ENCODE data around the gene TTC33.
"Not testable (repeated sequence)": the region's sequence is repeated elsewhere in the genome, so short reads cannot be mapped to it uniquely, and the experiment has no call there.

TTC33 gene

DNA sequence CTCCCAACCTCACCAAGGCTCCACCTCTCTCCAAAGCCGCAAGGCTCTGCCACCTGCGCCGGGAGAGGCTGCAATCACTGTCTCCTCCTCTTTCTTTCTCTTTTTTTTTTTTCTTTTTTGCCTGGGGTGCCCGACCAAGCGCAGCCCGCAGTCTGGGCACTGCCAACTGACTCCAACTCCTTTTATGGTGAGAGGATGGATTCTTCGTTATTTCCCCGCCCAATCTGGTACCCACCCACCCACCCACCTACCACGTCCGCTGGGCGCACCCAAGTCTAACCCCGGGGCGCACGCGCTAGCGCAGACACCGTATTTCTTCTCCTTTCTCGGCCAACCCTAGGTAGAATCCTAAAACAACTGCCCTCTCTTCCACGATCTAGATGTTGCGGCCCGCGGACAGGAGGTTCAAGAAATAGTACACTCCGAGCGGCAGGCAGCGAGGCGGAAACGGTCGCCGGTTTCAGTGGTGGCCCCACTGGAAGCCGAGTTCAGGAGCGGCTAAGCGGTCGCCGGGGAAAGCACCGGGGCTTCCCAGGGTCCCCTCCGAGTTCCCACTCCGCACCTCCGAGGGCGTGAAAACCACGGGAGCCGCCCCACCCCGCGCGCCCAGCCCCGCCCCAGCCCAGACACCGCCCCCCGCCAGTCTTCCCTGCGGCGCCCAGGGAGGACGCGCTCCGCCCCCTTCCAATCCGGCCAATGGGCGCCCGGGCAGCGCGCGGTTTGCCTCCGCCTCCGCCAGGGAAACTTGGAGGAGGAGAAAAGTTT lies 76.4 kb downstream of the TTC33 start:
- DNase-seq: peak; percentile 20

DNA sequence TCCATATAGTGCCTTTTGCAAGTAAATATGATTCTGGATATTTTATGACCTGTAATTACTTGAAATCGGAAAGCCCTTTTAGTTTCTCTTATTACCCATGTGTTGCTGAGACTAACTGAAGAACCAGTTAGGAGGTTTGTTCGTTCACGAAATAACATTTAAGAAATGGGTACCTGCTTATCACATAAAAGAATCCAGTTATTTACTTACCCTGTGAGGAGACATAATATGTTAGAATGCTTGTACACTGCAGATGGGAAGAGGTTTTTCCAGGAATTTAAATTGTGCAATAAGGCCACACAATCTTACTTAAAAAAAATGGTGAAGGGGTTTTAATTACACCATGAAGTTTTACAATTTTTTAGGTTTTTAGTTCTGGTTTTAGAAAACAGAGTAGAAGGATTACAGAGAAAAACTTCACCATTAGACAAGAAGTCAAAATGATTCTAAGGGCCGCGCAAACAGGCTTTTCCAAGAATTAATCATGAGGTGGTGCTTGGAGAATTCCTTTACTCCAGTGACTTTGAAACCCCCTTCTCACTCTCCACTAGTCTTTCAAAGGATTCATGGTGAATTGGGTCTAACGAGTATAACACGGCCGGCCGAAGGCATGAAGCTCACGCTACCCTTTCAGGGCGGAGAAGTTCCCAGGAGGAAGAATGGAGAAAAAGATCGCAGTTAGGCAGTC lies 77.2 kb downstream of the TTC33 start:
- no peak for DNase-seq

DNA sequence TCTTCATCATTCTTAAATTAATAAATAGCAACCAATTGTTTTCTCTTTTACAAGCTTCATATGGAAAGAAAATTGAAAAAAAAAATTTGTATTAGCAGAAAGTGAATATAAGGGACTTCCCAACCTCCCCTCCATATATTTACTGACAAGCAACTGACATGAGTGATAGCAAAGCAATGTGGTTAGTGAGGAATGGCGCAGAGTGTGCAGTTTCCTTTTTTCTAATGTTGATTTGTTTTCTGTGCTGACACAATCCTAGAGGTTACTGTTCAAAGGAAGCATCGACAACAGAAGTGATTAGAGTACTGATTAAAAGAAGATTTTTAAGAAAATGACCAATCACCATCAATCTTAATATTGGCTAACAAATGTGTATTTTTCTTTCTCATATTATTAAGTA lies 77.7 kb downstream of the TTC33 start:
- DNase-seq: no peak

DNA sequence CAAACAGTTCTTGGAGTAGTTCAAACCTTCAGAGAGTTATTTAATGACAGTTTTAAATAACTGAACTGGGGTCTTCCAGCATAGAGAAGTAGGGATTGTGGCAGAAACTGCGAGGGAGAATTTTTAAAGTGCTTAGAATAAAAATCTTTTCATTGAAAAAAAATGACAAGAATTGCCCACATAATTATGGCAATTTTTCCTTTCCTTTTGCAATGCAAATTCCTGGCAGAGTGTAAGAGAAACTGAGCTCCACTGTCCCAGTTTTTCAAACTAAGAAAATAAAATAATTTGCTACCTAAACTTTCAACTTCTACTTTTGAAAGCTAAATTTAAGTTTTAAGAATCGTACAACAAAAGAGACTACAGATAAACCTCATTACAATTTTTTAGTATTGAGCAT lies 78.3 kb downstream of the TTC33 start:
- no peak for DNase-seq

DNA sequence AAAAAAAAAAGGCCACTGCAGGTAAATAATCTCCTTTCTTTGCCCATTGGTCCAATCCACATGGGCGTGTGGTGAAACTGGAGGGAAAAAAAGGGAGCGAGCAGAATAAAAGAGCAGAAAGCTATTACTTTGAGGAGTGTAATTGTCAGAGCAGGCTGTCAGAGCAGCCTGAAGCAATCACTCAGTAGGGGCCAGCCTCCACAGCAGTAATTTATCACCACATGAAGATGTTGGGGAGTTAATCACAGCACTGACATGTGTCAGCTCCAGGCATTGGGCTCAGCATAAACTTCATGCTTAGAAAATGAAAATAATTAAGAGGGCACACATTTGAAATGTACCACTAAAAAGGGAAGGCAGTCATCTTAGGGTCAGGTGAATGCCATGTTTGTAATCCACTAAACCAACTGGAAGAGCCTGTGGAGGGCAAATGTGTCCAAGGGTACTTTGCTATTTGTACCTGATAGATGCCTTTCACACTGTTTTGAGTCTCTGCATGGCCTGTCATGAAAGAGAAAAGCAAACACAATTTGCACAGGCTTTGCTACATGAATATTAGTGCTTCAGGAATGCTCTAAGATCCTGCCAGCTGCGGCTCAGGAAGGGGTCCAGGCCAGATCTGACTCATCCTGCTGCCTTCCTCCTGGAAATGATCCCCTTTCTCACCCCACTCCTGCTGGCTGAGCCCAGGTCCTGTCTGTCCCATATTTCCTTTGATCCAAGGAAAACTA lies 79.0 kb downstream of the TTC33 start:
- DNase-seq: no peak

DNA sequence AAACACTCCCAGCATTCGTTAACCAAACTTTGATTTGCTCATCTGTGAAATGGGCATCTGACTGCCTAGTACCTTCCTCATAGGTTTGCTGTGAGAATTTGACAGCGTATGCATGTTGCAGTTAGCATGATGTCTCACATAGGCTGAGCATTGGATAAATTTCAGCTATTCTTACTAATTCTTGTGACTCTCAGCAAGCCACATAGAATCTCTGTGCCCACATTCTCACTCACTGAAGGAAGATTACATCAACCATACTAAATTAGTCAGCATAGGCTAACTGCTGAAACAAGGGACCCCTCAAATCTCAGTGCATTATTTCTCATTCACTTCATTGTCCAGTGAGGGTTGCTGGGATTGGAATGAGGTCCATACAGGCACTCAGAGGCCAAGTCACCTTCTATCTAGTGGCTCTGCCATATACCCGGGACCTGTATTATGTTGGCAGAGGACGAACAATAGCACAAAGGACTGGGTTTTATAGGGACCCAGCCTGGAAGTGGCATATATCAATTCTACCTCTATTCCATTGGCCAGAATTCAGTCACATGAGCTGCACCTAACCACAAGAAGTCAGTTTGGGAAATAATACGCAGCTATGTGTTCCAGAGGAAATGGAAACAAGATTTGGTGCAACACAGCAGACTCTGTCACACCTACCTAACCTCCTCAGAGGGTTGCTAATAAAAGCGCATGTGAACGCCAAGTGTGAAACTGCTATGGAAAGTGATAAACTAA lies 80.2 kb downstream of the TTC33 start:
- DNase-seq: no peak

DNA sequence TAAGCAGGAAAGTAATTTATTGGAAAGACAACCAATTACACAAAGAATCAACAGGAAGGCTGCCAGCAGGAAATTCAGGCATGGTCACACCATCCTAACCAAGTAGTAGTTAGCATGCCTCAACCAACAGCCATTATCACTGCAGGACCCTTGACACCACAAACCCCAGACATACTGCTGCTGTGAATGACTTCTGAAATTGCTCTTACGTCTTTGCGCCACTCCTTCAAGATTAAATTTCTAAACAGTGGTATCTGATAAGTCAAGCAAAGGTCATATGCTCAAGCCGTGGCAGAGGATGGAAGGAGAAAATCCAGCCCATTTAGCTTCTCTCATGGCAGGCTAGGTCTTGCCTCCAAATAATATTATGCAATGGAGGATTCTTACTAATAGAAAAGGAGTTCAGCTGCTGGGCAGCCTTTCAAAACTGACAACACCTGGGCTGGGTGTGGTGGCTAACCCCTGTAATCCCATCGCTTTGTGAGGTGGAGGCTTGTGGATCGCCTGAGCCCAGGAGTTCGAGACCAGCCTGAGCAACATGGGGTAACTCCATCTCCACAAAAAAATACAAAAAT lies 81.0 kb downstream of the TTC33 start:
- DNase-seq: no peak

DNA sequence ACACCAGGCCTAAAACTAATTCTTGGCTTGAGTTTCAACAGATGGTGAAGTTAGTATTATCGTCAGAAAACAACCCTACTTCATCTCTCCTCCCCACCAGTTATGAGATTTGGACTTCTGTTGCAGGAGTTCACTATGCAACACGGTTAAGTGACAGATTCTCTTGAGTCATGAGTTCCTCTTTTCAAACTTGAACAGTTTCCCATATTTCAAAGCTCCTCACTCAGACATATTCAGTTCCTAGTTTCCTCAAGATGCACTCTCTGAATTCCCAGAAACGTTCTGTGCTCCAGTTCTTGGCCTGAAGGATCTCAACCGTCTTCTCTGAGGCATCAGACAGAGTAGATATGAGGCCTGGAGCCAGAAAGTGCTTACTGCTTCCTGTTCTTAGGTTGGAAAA lies 83.3 kb downstream of the TTC33 start:
- no peak for DNase-seq

DNA sequence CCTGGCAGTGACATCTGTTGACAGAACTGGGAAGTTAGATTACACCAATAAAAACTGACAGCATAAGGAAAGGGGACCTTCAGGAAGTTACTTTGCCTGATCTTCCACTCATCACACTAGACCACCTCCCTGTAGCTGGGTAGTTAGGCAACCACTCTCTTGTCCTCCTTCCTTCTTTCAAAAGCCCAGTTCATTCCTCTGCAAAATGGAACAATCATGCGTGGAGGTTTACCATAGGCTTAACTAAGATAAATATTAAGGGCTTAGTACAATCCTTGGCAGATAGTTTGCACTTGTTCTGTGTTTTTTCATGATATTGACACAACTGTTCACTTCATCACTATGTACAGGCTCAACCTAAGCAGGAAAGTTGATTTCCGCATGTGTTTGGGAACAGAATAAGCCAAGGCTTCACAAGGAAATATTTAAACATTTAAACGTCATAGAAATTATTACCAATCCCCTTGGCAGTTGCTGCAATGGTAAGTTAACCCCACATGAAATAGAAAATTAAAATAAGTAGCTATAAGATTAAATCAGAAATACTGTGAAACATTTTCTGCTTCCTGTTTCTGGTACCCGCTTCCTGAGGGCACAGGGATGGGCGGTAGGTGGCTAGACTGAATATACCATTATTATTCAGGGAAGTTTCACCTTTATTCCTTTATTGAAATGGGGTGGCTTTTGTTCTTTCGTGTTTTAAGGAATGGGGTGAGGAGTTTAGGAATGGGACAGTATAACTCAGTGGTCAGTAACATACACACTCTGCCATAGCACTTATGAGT lies 86.0 kb downstream of the TTC33 start:
- DNase-seq: no peak

DNA sequence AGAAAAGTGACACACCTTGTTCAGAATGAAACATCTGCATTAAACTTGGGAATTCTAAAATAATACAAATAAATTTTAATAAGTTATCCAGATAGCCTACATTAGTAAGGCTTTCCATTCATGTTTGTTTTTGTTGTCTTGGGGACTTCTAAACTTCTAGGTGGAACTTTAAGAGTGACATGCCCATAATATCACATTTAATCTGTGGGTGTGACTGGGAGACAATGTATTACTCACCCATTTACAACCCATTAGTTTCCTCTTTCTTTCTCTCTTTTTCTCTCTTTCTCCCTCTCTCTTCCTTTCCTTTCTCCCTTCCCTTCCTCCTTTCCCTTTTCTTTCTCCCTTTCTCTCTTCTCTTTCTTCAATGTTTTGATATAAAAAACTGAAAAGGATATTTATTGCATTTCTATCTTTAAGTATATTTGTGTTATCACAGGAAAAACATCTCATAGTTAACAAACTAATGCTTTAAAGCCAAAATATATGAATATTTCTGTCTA lies 88.5 kb downstream of the TTC33 start:
- no peak for DNase-seq

DNA sequence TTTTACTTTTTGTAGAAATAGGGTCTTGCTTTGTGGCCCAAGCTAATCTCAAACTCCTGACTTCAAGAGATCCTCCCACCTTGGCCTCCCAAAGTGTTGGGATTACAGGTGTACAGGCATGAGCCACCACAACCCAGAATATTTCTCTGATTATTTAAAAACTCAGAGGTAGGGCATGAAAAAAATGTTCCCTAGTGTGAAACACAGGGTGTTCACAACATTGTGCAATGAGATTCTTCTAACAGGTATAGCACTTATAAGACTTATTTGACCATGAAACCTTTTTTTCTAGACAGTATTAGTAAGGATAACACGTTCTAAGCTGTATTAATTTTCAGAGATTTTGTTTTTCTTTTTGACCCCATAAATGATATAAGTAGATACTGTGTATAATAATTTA lies 89.1 kb downstream of the TTC33 start:
- no peak for DNase-seq

DNA sequence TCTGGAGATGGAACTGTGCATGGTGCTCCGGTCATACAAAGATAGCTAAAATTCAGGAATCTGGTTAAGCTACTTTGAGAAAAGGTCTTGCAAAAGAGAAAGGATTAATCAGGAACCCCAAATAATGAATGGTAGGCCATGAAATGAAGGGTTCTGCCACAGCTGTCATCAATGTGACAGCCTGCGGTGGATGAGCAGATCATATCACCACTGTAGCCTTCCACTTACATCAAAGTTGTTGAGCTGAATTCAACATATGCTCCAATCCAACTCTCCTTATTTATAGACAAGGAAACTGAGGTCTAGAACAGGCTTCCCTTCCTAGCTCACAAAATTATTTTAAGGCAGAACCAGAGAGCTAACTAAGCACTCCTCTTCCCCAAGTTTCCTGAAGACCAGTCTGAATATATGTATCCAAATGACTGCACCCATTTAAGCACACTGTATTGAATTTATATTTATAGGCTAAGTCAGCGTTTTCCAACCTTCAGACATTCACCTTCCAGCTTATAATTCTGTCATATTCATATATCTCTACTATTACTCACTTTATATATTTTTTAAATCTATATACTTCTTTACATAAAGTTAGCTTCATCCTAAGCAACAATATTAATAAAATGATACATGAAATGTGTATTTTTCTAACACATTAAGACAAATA lies 90.0 kb downstream of the TTC33 start:
- no peak for DNase-seq

DNA sequence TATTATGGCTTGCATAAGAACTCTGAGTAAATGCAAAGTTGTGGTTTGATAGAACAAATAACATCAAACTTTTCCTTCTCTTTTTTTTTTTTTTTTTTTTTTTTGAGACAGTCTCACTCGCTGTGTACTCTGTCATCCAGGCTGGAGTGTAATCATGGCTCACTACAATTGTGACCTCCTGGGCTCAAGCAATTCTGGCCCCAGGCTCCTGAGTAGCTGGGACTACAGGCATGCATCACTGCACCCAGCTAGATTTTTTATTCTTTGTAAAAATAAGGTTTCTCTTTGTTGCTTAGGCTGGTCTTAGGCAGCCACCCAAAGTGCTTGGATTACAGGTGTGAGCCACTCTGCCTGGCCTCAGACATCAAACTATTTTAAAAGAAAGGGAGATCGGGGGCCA lies 95.0 kb downstream of the TTC33 start:
- DNase-seq: no peak

DNA sequence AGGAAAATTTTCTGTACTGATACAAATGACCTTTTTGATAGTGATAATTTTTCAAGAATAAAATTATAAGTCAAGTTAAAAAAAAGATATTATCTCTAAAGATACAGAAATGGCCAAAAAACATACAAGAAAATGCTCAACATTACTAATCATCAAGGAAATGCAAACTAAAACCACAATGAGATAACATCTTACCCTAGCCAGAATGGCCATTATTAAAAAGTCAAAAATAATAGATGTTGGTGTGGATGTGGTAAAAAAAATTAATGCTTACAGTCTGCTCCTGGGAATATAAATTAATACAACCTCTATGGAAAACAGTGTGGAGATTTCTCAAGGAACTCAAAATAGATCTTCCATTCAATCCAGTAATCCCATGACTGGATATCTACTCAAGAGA lies 99.0 kb downstream of the TTC33 start:
- DNase-seq: no peak

DNA sequence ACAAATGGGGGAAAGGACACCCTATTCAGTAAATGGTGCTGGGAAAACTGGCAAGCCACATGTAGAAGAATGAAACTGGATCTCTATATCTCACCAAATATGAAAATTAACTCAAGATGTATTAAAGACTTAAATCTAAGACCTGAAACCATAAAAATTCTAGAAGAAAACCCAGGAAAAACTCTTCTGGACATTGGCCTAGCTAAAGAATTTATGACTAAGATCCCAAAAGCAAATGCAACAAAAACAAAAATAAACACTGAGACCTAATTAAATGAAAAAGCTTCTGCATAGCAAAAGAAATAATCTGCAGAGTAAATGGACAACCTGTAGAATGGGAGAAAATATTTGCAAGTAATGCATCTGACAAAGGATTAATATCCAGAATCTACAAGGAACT lies 99.7 kb downstream of the TTC33 start:
- DNase-seq: not testable (repeated sequence)

DNA sequence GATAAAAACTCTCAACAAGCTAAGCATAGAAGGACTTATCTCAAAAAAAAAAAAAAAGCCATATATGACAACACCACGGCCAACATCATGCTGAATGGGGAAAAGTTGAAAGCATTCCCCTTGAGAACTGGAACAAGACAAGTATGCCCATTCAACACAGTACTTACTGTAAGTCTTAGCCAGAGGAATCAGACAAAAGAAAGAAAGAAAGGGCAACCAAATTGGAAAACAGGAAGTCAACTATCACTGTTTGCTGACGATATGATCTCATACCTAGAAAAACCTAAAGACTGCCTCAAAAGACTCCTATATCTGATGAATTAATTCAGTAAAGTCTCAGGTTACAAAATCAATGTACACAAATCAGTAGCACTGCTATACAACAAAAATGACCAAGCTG lies 100.6 kb downstream of the TTC33 start:
- no peak for DNase-seq

DNA sequence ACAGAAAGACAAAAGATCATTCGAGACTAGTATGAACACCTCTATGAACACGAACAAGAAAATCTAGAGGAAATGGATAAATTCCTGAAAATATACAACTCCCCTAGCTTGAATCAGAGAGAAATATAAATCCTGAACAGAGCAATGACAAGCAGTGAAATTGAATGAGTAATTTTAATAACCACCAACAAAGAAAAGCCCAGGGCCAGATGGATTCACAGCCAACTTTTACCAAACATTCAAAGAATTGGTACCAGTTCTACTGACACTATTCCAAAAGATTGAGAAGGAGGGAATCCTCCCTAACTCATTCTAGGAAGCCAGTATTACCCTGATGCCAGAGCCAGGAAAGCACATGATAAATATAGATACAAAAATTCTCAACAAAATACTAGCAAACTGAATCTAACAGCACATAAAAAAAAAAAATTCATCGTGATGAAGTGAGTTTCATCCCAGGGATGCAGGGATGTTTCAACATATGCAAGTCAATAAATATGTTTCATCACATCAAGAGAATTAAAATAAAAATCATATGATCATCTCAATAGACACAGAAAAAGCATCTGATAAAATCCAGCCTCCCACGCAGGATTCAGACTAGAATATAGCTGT lies 101.3 kb downstream of the TTC33 start:
- no peak for DNase-seq

DNA sequence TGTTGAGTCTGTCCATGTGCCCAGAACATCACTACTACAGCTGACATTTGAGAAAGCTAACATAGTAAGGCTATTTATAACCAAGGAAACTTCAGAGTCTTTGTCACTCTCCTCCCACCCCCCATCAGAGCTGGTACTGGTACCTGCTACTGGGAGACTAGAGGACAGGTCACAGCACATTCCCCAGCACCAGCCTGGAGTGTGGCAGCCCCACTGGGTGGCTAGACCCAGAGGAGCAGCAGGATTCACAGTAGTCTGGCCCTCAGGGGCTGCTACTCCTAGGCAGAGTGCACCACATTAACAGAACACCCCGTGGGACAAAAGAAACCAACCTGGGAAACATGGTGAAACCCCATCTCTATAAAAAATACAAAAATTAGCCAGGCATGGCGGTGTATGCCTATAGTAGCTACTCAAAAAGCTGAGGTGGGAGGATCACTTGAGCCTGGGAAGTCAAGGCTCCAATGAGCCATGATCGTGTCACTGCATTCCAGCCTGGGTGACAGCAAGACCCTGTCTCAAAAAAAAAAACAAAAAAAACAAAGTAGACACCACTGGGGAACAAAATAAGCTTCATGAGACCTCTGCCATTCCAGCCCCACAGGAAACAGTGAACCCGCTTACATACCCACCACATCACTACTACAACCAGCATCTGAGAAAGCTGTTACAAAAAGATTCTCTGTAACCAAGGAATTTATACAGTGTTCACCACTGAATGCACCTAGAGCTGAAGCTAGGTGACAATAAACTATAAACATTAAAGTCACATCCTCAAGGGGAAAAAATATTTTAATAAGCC lies 102.3 kb downstream of the TTC33 start:
- no peak for DNase-seq

DNA sequence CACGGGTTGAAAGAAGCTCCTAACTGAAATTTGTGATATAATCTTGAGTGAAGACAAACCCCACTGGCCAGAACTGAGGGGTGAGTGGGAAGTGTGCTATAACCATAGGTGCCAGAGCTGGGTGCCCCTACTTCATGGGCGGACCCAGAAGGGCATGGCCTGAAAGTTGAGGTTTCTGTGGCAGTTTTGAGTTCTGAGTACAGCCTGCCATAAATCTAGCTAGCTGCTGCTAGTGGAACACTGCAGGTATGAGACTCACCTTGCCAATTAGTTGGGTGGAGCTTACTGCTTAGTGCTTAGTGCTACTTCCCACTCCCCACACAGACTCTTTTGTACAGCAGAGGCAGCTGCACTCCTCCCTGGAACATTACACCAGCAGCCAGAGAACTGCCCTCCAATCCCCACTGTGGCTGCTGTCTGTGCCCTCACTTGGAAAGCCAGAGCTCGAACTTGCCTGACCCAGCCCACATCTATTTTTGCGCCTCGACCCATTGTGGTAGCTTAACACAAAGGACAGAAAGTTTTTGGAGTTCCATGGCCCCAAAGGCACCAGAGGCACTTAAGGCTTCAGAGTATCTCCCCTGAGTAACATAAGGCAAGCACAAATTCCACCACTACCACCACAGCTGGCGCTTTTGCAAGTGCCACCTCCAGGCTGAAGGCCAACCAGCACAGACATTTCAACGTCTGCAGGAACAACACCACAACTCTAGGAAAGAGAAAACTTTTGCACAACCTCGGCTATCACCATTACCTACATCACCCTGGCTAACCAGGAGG lies 103.1 kb downstream of the TTC33 start:
- no peak for DNase-seq
